HCT116 (cell line): ENCODE results near the gene BICD1. TPM values are rescaled to one million over a fixed set of nuclear protein-coding genes. Genes with fewer than 3 reads are reported as not detected.

ENCODE experiments used
- ATAC-seq: fragments of 200-7000 bp; cut with Tn5 transposase; 2 replicates; pipeline ENCODE4 v1.9.1; 2020; ENCODE audit warnings: mild to moderate bottlenecking, moderate library complexity
- BruUV-seq: library from RNA; stranded (reverse); fragments of 400-500 nt; replicated peaks from 2 replicates; lab custom pipeline; 2021; lab: Mats Ljungman, UMichigan
- CTCF ChIA-PET: fragments of 300-600 bp; sonication (Branson Sonifier 250); formaldehyde crosslinking; loops from one replicate; lab custom pipeline; 2021; ENCODE audit warnings: antibody characterized with exemption; lab: Charles Lee
- POLR2A ChIA-PET: fragments of 300-600, 350-600 bp; sonication (Branson Sonifier 250); formaldehyde crosslinking; loops from one replicate; lab custom pipeline; 2021; ENCODE audit warnings: antibody characterized with exemption; lab: Charles Lee
- RAD21 ChIA-PET, 2 experiments: fragments of 300-600 bp; sonication (Branson Sonifier 250); formaldehyde crosslinking; loops; one replicate each; lab custom pipeline; 2023; ENCODE audit warnings: low total read pairs in 2 of 2; ENCODE audit not compliant: uncharacterized antibody in 2 of 2, unreplicated experiment in 2 of 2, low non-redundant PET in 1 of 2; lab: Charles Lee
- DNase-seq: peaks from one replicate; pipeline ENCODE4 v3.0.0-alpha.2; 2010; ENCODE audit warnings: low read depth, low spot score
- H2AFZ ChIP-seq: fragments of 200-600 bp; shearing (Covaris generic), sonication (generic); 2 replicates; pipeline ENCODE4 v1.6.1; 2017; ENCODE audit warnings: low read depth, mixed run types, mixed read lengths, antibody characterized with exemption, low read length; ENCODE audit not compliant: poor library complexity, severe bottlenecking
- H3K27ac ChIP-seq: 2 replicates; pipeline ENCODE4 v1.5.1; 2012; ENCODE audit warnings: low read depth, low read length
- H3K27me3 ChIP-seq: fragments of 200-600 bp; sonication (generic); 2 replicates; pipeline ENCODE4 v1.6.1; 2016; ENCODE audit warnings: mixed run types, low read length, mixed read lengths; ENCODE audit not compliant: insufficient read depth
- H3K36me3 ChIP-seq, 2 experiments: fragments of 200-500 bp in 1 of 2; fragments of 200-600 bp in 1 of 2; sonication (Bioruptor generic) in 1 of 2; sonication (generic) in 1 of 2; 2 replicates each; pipeline versions ENCODE4 v1.5.1 to v1.6.1; 2014 to 2016; ENCODE audit warnings: low read length in 2 of 2, inconsistent platforms in 1 of 2, mixed read lengths in 1 of 2, mixed run types in 1 of 2; ENCODE audit not compliant: insufficient read depth in 2 of 2, control insufficient read depth in 1 of 2
- H3K4me1 ChIP-seq, 2 experiments: fragments of 200-600 bp in 1 of 2; sonication (generic) in 1 of 2; 2 replicates each; pipeline versions ENCODE4 v1.5.1 to v1.6.1; 2012 to 2017; ENCODE audit warnings: low read length in 2 of 2, inconsistent platforms in 1 of 2, mild to moderate bottlenecking in 1 of 2, mixed read lengths in 1 of 2, mixed run types in 1 of 2, moderate library complexity in 1 of 2; ENCODE audit not compliant: insufficient read depth in 2 of 2, control insufficient read depth in 1 of 2
- H3K4me2 ChIP-seq: fragments of 200-600 bp; sonication (generic); 2 replicates; pipeline ENCODE4 v1.6.1; 2017; ENCODE audit warnings: mixed run types, low read length, mixed read lengths
- H3K4me3 ChIP-seq, 2 experiments: fragments of 200-600 bp in 1 of 2; sonication (generic) in 1 of 2; replicated peaks in 1 of 2; 2 replicates each; pipeline ENCODE4 v1.5.1; 2011 to 2016; ENCODE audit warnings: low read length in 2 of 2, control low read depth in 1 of 2, low read depth in 1 of 2, mild to moderate bottlenecking in 1 of 2, mixed read lengths in 1 of 2, mixed run types in 1 of 2
- H3K79me2 ChIP-seq: fragments of 200-600 bp; sonication (generic); 2 replicates; pipeline ENCODE4 v1.6.1; 2017; ENCODE audit warnings: mild to moderate bottlenecking, mixed run types, low read length, moderate library complexity, mixed read lengths; ENCODE audit not compliant: insufficient read depth
- H3K9ac ChIP-seq: fragments of 200-600 bp; sonication (generic); 2 replicates; pipeline ENCODE4 v1.6.1; 2016; ENCODE audit warnings: low read length, mixed read lengths
- H3K9me2 ChIP-seq: fragments of 200-600 bp; sonication (generic), shearing (Covaris generic); 2 replicates; pipeline ENCODE4 v1.6.1; 2017; ENCODE audit warnings: mixed run types, mild to moderate bottlenecking, moderate library complexity; ENCODE audit not compliant: insufficient read depth
- H3K9me3 ChIP-seq, 2 experiments: fragments of 200-500 bp in 1 of 2; fragments of 200-600 bp in 1 of 2; sonication (Bioruptor generic) in 1 of 2; sonication (generic) in 1 of 2; 2 replicates each; pipeline ENCODE4 v1.6.1; 2014 to 2017; ENCODE audit warnings: low read length in 2 of 2, mixed read lengths in 2 of 2, inconsistent platforms in 1 of 2, low read depth in 1 of 2, mild to moderate bottlenecking in 1 of 2, mixed run types in 1 of 2, moderate library complexity in 1 of 2; ENCODE audit not compliant: control insufficient read depth in 1 of 2, insufficient read depth in 1 of 2
- H4K20me1 ChIP-seq: fragments of 200-600 bp; sonication (generic), shearing (Covaris generic); 2 replicates; pipeline ENCODE4 v1.6.1; 2017; ENCODE audit warnings: mixed run types, mild to moderate bottlenecking, moderate library complexity; ENCODE audit not compliant: insufficient read depth
- CBX3 ChIP-seq: IDR thresholded peaks from 2 replicates; pipeline ENCODE4 v1.6.1; 2012; ENCODE audit warnings: low read depth
- ELF1 ChIP-seq: IDR thresholded peaks from 2 replicates; pipeline ENCODE4 v1.6.1; 2012; ENCODE audit warnings: low read depth, borderline replicate concordance
- EZH2phosphoT487 ChIP-seq: fragments of 200-600 bp; IDR thresholded peaks from 2 replicates; pipeline ENCODE4 v1.6.1; 2018; ENCODE audit warnings: antibody characterized with exemption, borderline replicate concordance
- POLR2A ChIP-seq: IDR thresholded peaks from 2 replicates; pipeline ENCODE4 v1.7.0; 2011; ENCODE audit warnings: borderline replicate concordance; ENCODE audit not compliant: insufficient read depth, insufficient read length; ENCODE audit errors: extremely low read depth
- RAD21 ChIP-seq: IDR thresholded peaks from 2 replicates; pipeline ENCODE4 v1.6.1; 2012; ENCODE audit warnings: low read depth, mild to moderate bottlenecking
- SRF ChIP-seq: IDR thresholded peaks from 2 replicates; pipeline ENCODE4 v1.6.1; 2012; ENCODE audit warnings: low read depth
- ZBTB33 ChIP-seq: IDR thresholded peaks from 2 replicates; pipeline ENCODE4 v1.6.1; 2011; ENCODE audit warnings: mild to moderate bottlenecking, low read length, moderate library complexity; ENCODE audit not compliant: insufficient replicate concordance; ENCODE audit errors: extremely low read depth
- intact Hi-C: fragments of 100-400 bp; cut with micrococcal nuclease; formaldehyde crosslinking; loops from 2 replicates; pipeline ENCODE4 v1.10.0; 2022
- total RNA-seq: library from RNA; stranded (reverse); gene quantifications from one replicate; pipeline ENCODE4 v1.2.1, GENCODE V29; 2021; ENCODE audit not compliant: unreplicated experiment

Gene BICD1
- total RNA-seq, 1 experiment from 2014 or later, result 32.5 TPM

- no peak for TF ChIP-seq ZBTB33
- TF ChIP-seq, all 23 proteins: peak for 0
Observed at GRCh38 chr12:32377344-32378055, 270.9 kb downstream of the BICD1 start (continued).

GRCh38 chr12:32379213-32379612 is 272.6 kb downstream of the BICD1 start:
- ChIA-PET RAD21 (no interaction called here), POLR2A (no interaction called here)
- no peak overlapping the region for H2AFZ ChIP-seq
- H3K9me2 ChIP-seq, result no peaks in the 10 kb centered on the region
- H3K9ac ChIP-seq, result no peak overlapping the region
- no peak for TF ChIP-seq ELF1
- no peak for TF ChIP-seq CBX3
- no peak for TF ChIP-seq EZH2phosphoT487
- TF ChIP-seq SRF, result no peak
- no peak for TF ChIP-seq POLR2A
- no peak for TF ChIP-seq RAD21
- TF ChIP-seq, all 23 proteins: peak for 0
- no peaks in the 10 kb centered on the region for H3K4me1 ChIP-seq
- no peak overlapping the region for H3K4me2 ChIP-seq
- ATAC-seq, result no peak
- H4K20me1 ChIP-seq, result no peaks in the 10 kb centered on the region
- H3K36me3 ChIP-seq, result no peaks in the 10 kb centered on the region
- CTCF ChIA-PET, result no interaction called here
- no peaks in the 10 kb centered on the region for H3K79me2 ChIP-seq
- no TSS peak for BruUV-seq
- intact Hi-C loops, result no loop called here
- H3K9me3 ChIP-seq, result no peaks in the 10 kb centered on the region
- H3K27me3 ChIP-seq, result no peaks in the 10 kb centered on the region
- no peak for DNase-seq
- no peak overlapping the region for H3K27ac ChIP-seq
- no peak overlapping the region for H3K4me3 ChIP-seq
